Activated CD8-positive, alpha-beta T cell treated with anti-CD3 and anti-CD28 coated beads, Interleukin-2, amount 10 ng/mL, durations not matched to agents 7 days and 5 days (primary cell): Measurements from ENCODE around the gene S100A3. TPM values are rescaled to one million over a fixed set of nuclear protein-coding genes. Genes with fewer than 3 reads are reported as not detected.
"Not testable (repeated sequence)": the region's sequence is repeated elsewhere in the genome, so short reads cannot be mapped to it uniquely, and the experiment has no call there.

Experiments used
- ATAC-seq: fragments of 150-1000 bp; cut with Tn5 transposase; one replicate; pipeline ENCODE4 v1.10.0; 2021; ENCODE audit warnings: moderate library complexity
- CTCF ChIA-PET: fragments of 350-600 bp; sonication (Branson Sonifier 250); formaldehyde crosslinking; loops from one replicate; lab custom pipeline; 2021; ENCODE audit warnings: antibody characterized with exemption; lab: Charles Lee
- POLR2A ChIA-PET: fragments of 350-600 bp; sonication (Branson Sonifier 250); formaldehyde crosslinking; loops from one replicate; lab custom pipeline; 2021; ENCODE audit warnings: antibody characterized with exemption; lab: Charles Lee
- DNase-seq: peaks from one replicate; pipeline ENCODE4 v3.0.0-alpha.2; 2020
- H3K27ac Mint-ChIP-seq: one replicate; pipeline ENCODE4 v1.8.0; 2021; ENCODE audit warnings: mild to moderate bottlenecking, mixed read lengths
- H3K27me3 Mint-ChIP-seq: one replicate; pipeline ENCODE4 v1.8.0; 2021; ENCODE audit warnings: low read depth, mixed read lengths
- H3K36me3 Mint-ChIP-seq: one replicate; pipeline ENCODE4 v1.8.0; 2021; ENCODE audit warnings: low read depth, mixed read lengths
- H3K4me1 Mint-ChIP-seq: one replicate; pipeline ENCODE4 v1.8.0; 2021; ENCODE audit warnings: low read depth, mixed read lengths
- H3K4me3 Mint-ChIP-seq: one replicate; pipeline ENCODE4 v1.8.0; 2021; ENCODE audit warnings: mild to moderate bottlenecking, mixed read lengths
- H3K9me3 Mint-ChIP-seq: one replicate; pipeline ENCODE4 v1.8.0; 2022; ENCODE audit warnings: mixed read lengths; ENCODE audit not compliant: insufficient read depth
- total RNA-seq, 2 experiments: library from RNA; stranded (reverse); gene quantifications; one replicate each; pipeline ENCODE4 v1.2.3, GENCODE V29; 2021

Gene S100A3
- total RNA-seq, 2 experiments from 2014 or later: not detected

DNA sequence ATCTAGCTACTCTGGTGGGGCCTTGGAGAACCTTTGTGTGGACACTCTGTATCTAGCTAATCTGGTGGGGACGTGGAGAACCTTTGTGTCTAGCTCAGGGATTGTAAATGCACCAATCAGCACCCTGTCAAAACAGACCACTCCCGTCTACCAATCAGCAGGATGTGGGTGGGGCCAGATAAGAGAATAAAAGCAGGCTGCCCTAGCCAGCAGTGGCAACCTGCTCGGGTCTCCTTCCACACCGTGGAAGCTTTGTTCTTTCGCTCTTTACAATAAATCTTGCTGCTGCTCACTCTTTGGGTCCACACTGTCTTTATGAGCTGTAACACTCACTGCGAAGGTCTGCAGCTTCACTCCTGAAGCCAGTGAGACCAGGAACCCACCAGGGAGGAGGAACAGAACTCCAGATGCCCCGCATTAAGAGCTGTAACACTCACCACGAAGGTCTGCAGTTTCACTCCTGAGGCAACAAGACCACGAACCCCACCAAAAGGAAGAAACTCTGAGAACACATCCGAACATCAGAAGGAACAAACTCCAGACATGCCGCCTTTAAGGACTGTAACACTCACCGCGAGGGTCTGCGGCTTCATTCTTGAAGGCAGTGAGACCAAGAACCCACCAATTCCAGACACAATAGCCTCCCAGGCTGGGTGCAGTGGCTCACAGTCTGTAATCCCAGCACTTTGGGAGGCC, 26.6 kb downstream of the S100A3 start:
- peak overlapping the region; percentile 76 for H3K27ac Mint-ChIP-seq
- not testable (repeated sequence) for DNase-seq, ATAC-seq

DNA sequence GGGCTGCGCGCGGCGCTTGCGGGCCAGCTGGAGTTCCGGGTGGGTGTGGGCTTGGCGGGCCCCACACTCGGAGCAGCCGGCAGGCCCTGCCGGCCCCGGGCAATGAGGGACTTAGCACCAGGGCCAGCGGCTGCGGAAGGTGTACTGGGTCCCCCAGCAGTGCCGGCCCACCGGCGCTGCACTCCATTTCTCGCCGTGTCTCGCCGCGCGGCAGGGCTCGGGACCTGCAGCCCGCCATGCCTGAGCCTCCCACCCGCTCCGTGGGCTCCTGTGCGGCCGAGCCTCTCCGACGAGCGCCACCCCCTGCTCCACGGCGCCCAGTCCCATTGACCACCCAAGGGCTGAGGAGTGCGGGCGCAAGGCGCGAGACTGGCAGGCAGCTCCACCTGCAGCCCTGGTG, 27.2 kb downstream of the S100A3 start:
- not testable (repeated sequence) for ATAC-seq, H3K4me3 Mint-ChIP-seq, H3K27me3 Mint-ChIP-seq, H3K27ac Mint-ChIP-seq, H3K36me3 Mint-ChIP-seq, DNase-seq, H3K9me3 Mint-ChIP-seq
- peaks cover 22% of the 10 kb centered on the region for H3K4me1 Mint-ChIP-seq
- ChIA-PET POLR2A (interaction anchor here (1.2 to 1.4 kb wide), 2 partner anchors 10 to 23 kb away, joined by 3 to 4 read pairs; no protein-coding TSS in a partner anchor), CTCF (interaction anchor here (1.2 to 6.2 kb wide), 11 partner anchors 11 to 50 kb away, joined by 3 to 48 read pairs (median 8); partner anchors contain the start of genes S100A4 and S100A5)

More for the DNA sequence above, 26.6 kb downstream of the S100A3 start:
- H3K9me3 Mint-ChIP-seq, H3K27me3 Mint-ChIP-seq, H3K36me3 Mint-ChIP-seq, H3K4me3 Mint-ChIP-seq: not testable (repeated sequence)
- ChIA-PET CTCF (interaction anchor here (1.2 to 6.2 kb wide), 6 partner anchors 10 to 46 kb away, joined by 3 to 48 read pairs (median 6); partner anchors contain the start of genes S100A4 and S100A5), POLR2A (interaction anchor here (0.8 to 1.4 kb wide), 3 partner anchors 9 to 23 kb away, joined by 3 to 4 read pairs (median 3); partner anchors contain the start of gene S100A6)
- H3K4me1 Mint-ChIP-seq: peaks cover 22% of the 10 kb centered on the region

DNA sequence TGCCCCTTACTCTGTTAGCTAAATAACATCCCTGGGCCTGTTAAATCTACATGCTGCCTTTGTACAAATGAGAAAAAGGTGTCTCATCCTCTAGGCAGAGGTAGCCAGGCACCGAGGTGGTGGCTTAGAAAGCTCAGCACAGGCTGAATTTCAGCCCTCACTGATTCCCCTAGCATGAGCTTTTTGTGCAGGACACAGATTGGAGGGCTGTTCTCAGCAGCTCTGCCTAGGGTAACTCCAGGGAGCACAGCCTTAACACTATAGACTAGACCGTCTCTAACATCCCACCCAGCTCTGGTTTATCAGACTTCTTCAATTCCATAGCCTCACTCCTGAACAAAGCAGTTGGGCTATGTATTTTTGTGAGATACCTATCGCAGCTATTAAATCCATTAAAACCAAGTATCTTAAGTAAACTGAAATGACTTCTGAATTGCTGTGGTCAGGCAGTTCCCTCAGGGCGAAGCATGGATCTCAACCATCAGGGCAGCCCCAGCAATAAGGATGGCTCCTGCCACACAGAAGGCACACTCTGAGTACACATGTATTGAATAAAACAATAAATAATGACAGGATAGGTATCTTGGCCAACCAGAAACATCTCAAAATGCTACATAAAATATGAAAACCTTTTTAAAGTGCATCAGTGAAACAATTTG, 28.1 kb downstream of the S100A3 start:
- Mint-ChIP-seq H3K36me3 (peaks cover 3% of the 10 kb centered on the region), H3K27ac (no peak overlapping the region), H3K9me3 (no peaks in the 10 kb centered on the region), H3K4me1 (peaks cover 23% of the 10 kb centered on the region), H3K27me3 (peaks cover 3% of the 10 kb centered on the region), H3K4me3 (no peak overlapping the region)
- ATAC-seq (no peak), DNase-seq (no peak)
- ChIA-PET POLR2A (interaction anchor here (0.7 to 1.1 kb wide), 4 partner anchors 11 to 470 kb away, joined by 3 to 4 read pairs (median 3); partner anchors contain the start of genes RPS27 and S100A6), CTCF (interaction anchor here (1.0 to 3.5 kb wide), 10 partner anchors 10 to 51 kb away, joined by 3 to 35 read pairs (median 8); partner anchors contain the start of genes S100A4 and S100A6)

DNA sequence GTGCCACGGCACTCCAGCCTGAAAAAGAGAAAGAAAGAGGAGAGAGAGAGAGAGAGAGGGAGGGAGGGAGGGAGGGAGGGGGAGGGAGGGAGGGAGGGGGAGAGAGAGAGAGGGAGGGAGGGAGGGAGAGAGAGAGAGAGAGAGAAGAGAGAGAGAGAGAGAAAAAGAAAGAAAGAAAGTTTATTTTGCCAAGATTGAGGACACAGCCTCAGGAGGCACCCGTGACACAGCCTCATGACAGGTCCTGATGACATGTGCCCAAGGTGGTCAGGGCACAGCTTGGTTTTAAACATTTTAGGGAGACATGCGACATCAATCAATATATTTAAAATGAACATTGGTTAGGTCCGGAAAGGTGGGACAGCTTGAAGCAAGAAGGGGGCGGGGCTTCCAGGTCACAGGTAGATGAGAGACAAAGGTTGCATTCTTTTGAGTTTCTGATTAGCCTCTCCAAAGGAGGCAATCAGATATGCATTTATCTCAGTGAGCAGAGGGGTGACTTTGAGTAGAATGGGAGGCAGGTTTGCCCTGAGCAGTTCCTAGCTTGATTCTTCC, 28.8 kb downstream of the S100A3 start:
- ChIA-PET CTCF (interaction anchor here (1.0 to 3.5 kb wide), 9 partner anchors 10 to 52 kb away, joined by 3 to 35 read pairs (median 8); partner anchors contain the start of gene S100A6), POLR2A (interaction anchor here (0.7 to 1.1 kb wide), 4 partner anchors 12 to 470 kb away, joined by 3 to 4 read pairs (median 3); partner anchors contain the start of genes RPS27 and S100A6)
- H3K4me3 Mint-ChIP-seq, H3K36me3 Mint-ChIP-seq, H3K27ac Mint-ChIP-seq, H3K27me3 Mint-ChIP-seq, DNase-seq, H3K9me3 Mint-ChIP-seq, ATAC-seq: not testable (repeated sequence)
- H3K4me1 Mint-ChIP-seq: peaks cover 27% of the 10 kb centered on the region

DNA sequence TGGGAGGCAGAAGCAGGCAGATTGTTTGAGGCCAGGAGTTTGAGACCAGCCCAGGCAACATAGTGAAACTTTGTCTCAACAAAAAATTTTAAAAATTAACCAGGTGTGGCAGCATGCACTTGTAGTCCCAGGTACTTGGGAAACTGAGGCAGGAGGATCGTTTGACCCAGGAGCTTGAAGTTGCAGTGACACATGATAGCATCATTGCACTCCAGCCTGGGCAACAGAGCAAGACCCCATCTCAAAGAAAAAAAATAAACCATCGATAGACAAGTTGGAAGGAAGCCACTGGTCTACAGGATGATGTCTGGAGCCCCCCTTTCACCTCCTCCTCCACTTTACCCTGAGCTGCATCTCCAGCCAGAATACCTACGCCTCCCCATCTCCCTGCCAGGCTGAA, 29.8 kb downstream of the S100A3 start:
- no peak overlapping the region for H3K27ac Mint-ChIP-seq

DNA sequence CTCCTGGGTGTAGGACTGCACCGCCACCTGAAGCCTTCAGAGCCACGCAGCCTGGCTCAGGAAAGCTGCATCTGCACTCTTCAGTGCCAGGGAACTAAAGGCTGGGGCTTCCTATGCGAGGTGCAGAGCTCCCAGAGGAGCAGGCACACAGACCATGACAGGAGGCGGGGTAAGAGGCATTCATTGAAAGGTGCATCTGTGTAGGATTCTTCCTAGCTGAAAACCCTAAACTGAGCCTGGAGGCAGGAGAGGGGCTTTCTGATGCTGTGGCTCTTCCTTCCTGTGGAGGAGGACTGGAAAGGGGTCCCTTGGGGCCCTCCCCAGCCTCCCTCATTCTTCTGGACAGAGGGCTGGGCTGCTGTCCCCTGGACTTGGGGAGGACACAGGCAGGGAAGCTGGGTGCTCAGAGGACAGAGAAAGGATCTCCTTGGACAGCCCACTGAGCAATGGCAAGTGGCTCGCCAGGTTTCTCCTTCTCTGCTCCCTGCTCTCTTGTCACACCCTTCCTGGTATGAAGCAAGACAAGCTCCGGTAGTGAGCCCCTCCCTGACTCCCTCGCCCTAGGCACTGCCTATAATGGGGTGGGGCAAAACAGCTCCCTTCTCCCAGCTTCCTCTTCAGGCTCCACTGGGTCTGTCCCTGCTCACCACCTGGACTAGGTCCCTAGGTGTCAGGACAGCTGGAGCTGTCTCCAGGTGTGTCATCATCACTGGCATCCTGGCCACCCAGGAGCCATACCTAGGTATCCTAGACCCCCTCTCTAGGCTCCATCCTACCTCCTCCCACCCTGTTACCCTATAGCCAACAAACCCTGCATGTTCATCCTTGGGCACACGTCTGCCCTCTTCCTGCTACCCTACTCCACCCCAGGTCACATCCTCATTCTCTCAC, 33.3 kb downstream of the S100A3 start:
- H3K9me3 Mint-ChIP-seq: no peaks in the 10 kb centered on the region
- H3K36me3 Mint-ChIP-seq: no peaks in the 10 kb centered on the region
- no peak overlapping the region for H3K4me3 Mint-ChIP-seq
- peaks cover 3% of the 10 kb centered on the region for H3K27me3 Mint-ChIP-seq
- ChIA-PET CTCF (interaction anchor here (0.6 to 3.9 kb wide), 6 partner anchors 17 to 150 kb away, joined by 3 to 34 read pairs (median 4); partner anchors contain the start of gene S100A6), POLR2A (no interaction called here)
- DNase-seq: no peak
- peak overlapping the region; percentile 32 for H3K27ac Mint-ChIP-seq
- peaks cover 19% of the 10 kb centered on the region for H3K4me1 Mint-ChIP-seq
- ATAC-seq: no peak

More for the DNA sequence above, 29.8 kb downstream of the S100A3 start:
- DNase-seq (no peak), ATAC-seq (no peak)
- Mint-ChIP-seq H3K9me3 (no peaks in the 10 kb centered on the region), H3K36me3 (peaks cover 3% of the 10 kb centered on the region), H3K4me1 (peaks cover 27% of the 10 kb centered on the region), H3K27me3 (peaks cover 3% of the 10 kb centered on the region), H3K4me3 (no peak overlapping the region)
- CTCF ChIA-PET: interaction anchor here (2.7 to 3.5 kb wide), 3 partner anchors 9 to 49 kb away, joined by 14 to 35 read pairs (median 20); no protein-coding TSS in a partner anchor
- POLR2A ChIA-PET: no interaction called here

DNA sequence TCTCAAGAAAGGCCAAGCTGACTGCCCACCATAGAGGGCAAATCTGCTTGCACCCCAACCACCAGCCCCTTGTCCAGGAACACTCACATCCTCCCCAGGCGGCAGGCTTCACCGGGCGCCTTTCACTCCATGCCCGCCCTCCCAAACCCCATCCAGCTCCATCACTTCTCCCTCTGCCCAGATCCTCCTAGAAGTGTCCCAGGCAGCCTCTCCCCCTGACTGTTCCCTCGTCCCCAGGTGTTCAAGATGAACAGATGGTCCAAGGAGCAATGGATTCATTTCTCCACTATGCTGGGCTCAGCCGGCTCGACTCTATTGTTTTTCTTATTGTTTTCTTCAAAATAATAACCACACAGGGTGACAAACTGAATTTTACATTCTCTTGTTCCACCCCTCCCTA, 35.4 kb downstream of the S100A3 start:
- DNase-seq (no peak), ATAC-seq (no peak)
- Mint-ChIP-seq H3K4me3 (no peak overlapping the region), H3K27me3 (no peaks in the 10 kb centered on the region), H3K9me3 (no peaks in the 10 kb centered on the region), H3K4me1 (peaks cover 17% of the 10 kb centered on the region), H3K36me3 (no peaks in the 10 kb centered on the region), H3K27ac (no peak overlapping the region)
- CTCF ChIA-PET: interaction anchor here (1.1 to 7.8 kb wide), 3 partner anchors 19 to 104 kb away, joined by 4 to 173 read pairs (median 34); no protein-coding TSS in a partner anchor
- POLR2A ChIA-PET: no interaction called here

DNA sequence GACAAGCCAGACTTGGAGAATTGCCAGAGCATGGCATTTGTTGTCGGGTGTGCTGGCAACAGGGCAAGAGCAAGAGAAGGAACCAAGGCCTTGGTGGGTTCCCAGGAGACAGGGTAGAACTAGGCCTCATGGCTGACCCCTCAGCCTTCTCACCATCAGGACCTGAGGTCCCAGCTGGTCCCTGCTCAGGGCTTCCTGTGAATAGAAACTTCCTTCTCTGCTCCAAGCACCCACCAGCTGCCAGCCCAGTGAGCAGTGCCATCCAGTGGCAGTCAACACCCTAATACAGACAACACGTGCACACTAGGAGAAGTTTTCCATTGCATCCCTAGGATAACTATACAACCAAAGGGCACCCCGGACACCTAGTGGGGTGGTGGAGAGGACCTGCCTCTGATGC, 36.0 kb downstream of the S100A3 start:
- H3K27me3 Mint-ChIP-seq: no peaks in the 10 kb centered on the region
- POLR2A ChIA-PET: no interaction called here
- ATAC-seq: no peak
- H3K9me3 Mint-ChIP-seq: no peaks in the 10 kb centered on the region
- no peaks in the 10 kb centered on the region for H3K36me3 Mint-ChIP-seq
- CTCF ChIA-PET: interaction anchor here (1.1 to 7.8 kb wide), 3 partner anchors 19 to 105 kb away, joined by 4 to 173 read pairs (median 34); no protein-coding TSS in a partner anchor
- no peak for DNase-seq
- no peak overlapping the region for H3K27ac Mint-ChIP-seq
- peaks cover 15% of the 10 kb centered on the region for H3K4me1 Mint-ChIP-seq
- no peak overlapping the region for H3K4me3 Mint-ChIP-seq

DNA sequence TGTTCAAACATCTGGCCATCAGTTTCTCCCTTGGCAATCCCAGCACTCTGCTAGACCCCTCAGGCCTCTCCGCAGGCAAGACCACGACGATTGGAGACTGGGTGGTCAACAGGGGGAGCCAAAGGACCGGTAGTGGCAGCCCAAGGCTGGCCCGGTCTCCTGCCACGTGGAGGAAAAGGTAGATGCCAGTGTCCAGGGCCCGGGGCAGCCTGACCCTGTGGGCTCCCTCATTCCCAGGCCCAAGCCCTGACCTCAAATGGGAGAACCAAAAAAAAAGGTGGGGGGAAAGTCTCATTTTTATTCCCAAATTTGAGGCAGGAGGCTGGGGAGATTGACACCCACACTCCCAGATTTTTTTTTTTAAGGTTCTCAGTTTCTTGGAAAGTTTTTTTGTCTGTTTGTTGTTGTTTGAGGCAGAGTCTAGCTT, 38.1 kb downstream of the S100A3 start:
- H3K9me3 Mint-ChIP-seq: no peaks in the 10 kb centered on the region
- H3K27ac Mint-ChIP-seq: peak overlapping the region; percentile 51
- ChIA-PET CTCF (interaction anchor here (0.6 to 7.8 kb wide), 49 partner anchors 9 to 1989 kb away, joined by 3 to 173 read pairs (median 6); partner anchors contain the start of genes CHTOP, ILF2, NPR1 and S100A1), POLR2A (interaction anchor here (0.6 to 1.0 kb wide), 5 partner anchors 25 to 480 kb away, joined by 3 to 5 read pairs (median 3); partner anchors contain the start of genes RPS27 and S100A6)
- DNase-seq (peak; percentile 87), ATAC-seq (peak; percentile 92)
- H3K36me3 Mint-ChIP-seq: no peaks in the 10 kb centered on the region
- no peak overlapping the region for H3K4me3 Mint-ChIP-seq
- peaks cover 14% of the 10 kb centered on the region for H3K4me1 Mint-ChIP-seq
- H3K27me3 Mint-ChIP-seq: no peaks in the 10 kb centered on the region

DNA sequence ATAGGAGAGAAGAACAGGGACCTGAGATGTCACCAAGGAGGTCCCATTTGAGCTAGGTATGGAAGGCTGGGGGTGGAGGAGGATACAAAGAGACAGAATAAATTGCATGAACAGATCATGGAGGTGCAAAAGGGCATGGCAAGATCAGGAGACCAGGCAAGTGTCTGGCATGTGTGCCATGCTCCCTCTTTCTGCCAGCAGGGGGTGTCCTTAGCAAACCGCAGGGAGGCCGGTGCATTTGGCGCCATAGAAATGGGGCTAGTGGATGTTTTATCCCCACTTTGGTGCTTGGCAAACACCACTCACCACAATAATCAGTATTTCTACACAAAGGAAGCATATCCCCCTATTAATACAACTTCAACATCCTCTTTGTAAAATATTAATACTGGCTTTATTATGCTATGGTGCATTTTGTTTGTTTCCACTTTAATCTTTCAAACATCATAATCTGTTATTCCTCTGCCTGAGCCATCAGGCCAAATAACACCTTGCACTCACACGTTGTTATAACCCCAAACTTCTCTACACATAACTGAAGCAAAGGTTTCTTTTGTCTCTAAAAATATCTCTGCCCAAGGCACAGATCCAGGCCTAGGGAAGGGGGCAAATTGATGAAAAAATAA, 39.2 kb downstream of the S100A3 start:
- no peaks in the 10 kb centered on the region for H3K9me3 Mint-ChIP-seq
- ATAC-seq: peak; percentile 69
- no peaks in the 10 kb centered on the region for H3K36me3 Mint-ChIP-seq
- H3K4me1 Mint-ChIP-seq: peaks cover 10% of the 10 kb centered on the region
- POLR2A ChIA-PET: no interaction called here
- CTCF ChIA-PET: interaction anchor here (0.7 to 7.8 kb wide), 32 partner anchors 10 to 241 kb away, joined by 3 to 173 read pairs (median 9); partner anchors contain the start of genes CHTOP, ILF2, NPR1 and S100A14
- peak; percentile 80 for DNase-seq
- H3K4me3 Mint-ChIP-seq: no peak overlapping the region
- peaks cover 2% of the 10 kb centered on the region for H3K27me3 Mint-ChIP-seq
- no peak overlapping the region for H3K27ac Mint-ChIP-seq
